Measurements from ENCODE around the gene SKP1. TPM values are rescaled to one million over a fixed set of nuclear protein-coding genes. Genes with fewer than 3 reads are reported as not detected.

Gene SKP1
- total and polyA plus RNA-seq, 9 of the 15 experiments (the other 6 are each of a cell fraction or from before 2014, with no cell fraction given), result 301 to 2,109 (median 639) TPM

DNA sequence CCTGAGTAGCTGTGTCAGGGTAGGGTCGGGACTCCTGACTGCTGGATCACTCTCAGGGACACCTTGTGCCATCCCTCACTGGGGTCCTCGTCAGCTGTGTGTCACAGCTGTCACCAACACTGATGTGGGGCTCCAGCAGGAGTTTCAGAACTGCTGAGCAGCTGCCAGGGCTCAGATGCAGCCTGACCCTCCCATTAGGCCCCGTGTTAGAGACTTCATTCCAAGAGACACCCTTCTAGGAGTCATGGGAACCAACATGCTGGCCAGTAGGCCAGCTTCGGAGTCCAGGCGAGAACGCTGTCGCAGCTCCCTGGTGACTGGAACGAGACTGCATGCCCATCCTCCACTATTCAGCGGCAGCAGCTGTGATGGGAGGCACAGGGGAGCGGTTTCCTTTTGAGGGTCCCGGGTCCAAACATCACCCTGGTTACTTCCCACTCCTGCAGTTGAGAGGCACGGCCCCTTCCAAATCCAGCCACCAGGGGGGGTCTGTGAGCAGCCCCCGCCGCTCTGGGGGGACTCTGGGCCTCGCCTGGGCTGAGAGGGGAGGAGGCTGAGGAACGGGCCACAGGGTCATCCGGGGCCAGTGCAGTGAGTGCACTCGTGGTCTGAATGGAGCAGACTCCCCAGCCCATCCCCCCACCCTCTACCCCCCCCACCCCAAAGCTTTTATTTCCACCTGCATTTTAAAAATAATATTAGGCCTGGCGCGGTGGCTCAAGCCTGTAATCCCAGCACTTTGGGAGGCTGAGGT is 74.9 kb downstream of the SKP1 start (continued):
- TF ChIP-seq, protein P1, sequence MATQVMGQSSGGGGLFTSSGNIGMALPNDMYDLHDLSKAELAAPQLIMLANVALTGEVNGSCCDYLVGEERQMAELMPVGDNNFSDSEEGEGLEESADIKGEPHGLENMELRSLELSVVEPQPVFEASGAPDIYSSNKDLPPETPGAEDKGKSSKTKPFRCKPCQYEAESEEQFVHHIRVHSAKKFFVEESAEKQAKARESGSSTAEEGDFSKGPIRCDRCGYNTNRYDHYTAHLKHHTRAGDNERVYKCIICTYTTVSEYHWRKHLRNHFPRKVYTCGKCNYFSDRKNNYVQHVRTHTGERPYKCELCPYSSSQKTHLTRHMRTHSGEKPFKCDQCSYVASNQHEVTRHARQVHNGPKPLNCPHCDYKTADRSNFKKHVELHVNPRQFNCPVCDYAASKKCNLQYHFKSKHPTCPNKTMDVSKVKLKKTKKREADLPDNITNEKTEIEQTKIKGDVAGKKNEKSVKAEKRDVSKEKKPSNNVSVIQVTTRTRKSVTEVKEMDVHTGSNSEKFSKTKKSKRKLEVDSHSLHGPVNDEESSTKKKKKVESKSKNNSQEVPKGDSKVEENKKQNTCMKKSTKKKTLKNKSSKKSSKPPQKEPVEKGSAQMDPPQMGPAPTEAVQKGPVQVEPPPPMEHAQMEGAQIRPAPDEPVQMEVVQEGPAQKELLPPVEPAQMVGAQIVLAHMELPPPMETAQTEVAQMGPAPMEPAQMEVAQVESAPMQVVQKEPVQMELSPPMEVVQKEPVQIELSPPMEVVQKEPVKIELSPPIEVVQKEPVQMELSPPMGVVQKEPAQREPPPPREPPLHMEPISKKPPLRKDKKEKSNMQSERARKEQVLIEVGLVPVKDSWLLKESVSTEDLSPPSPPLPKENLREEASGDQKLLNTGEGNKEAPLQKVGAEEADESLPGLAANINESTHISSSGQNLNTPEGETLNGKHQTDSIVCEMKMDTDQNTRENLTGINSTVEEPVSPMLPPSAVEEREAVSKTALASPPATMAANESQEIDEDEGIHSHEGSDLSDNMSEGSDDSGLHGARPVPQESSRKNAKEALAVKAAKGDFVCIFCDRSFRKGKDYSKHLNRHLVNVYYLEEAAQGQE (IDR thresholded peaks at IDR 0.05; ENCODE audit: borderline replicate concordance), result peak; percentile 59; the same call in 1 of the 2 replicates
- TF ChIP-seq, protein P1 (CRISPR knock-in tag; IDR thresholded peaks at IDR 0.05; ENCODE audit: low read depth), result no peak
- TF ChIP-seq, protein P2, sequence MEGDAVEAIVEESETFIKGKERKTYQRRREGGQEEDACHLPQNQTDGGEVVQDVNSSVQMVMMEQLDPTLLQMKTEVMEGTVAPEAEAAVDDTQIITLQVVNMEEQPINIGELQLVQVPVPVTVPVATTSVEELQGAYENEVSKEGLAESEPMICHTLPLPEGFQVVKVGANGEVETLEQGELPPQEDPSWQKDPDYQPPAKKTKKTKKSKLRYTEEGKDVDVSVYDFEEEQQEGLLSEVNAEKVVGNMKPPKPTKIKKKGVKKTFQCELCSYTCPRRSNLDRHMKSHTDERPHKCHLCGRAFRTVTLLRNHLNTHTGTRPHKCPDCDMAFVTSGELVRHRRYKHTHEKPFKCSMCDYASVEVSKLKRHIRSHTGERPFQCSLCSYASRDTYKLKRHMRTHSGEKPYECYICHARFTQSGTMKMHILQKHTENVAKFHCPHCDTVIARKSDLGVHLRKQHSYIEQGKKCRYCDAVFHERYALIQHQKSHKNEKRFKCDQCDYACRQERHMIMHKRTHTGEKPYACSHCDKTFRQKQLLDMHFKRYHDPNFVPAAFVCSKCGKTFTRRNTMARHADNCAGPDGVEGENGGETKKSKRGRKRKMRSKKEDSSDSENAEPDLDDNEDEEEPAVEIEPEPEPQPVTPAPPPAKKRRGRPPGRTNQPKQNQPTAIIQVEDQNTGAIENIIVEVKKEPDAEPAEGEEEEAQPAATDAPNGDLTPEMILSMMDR (IDR thresholded peaks at IDR 0.05 in 2 of 3, conservative IDR thresholded peaks at IDR 0.05 in 1 of 3; ENCODE audit: insufficient read depth in 2 of 3, low read depth in 1 of 3, low read length in 3 of 3), result peak; percentile 83 to 92 (median 88)
- TF ChIP-seq RAD21 (CRISPR knock-in tag; conservative IDR thresholded peaks at IDR 0.05 in 1 of 2, IDR thresholded peaks at IDR 0.05 in 1 of 2), result peak; percentile 16 to 78; a peak in 2 of 4 replicates
- 0 out of 2 replicates have a peak, but pooled peaks have one; percentile 24 for TF ChIP-seq STAG1 (CRISPR knock-in tag; IDR thresholded peaks at IDR 0.05; ENCODE audit: borderline replicate concordance)
- no peak for TF ChIP-seq POLR2B (IDR thresholded peaks at IDR 0.05; ENCODE audit: low read depth, partially characterized antibody)
- TF ChIP-seq RCOR1 (IDR thresholded peaks at IDR 0.05; ENCODE audit: borderline replicate concordance in 1 of 2, low read depth in 2 of 2, low read length in 2 of 2), result 0 out of 4 replicates have a peak, but pooled peaks of 1 of the 2 experiments have one; percentile 37
- no peak for TF ChIP-seq PHF8 (IDR thresholded peaks at IDR 0.05; ENCODE audit: borderline replicate concordance, low read length)
- TF ChIP-seq, protein P3, sequence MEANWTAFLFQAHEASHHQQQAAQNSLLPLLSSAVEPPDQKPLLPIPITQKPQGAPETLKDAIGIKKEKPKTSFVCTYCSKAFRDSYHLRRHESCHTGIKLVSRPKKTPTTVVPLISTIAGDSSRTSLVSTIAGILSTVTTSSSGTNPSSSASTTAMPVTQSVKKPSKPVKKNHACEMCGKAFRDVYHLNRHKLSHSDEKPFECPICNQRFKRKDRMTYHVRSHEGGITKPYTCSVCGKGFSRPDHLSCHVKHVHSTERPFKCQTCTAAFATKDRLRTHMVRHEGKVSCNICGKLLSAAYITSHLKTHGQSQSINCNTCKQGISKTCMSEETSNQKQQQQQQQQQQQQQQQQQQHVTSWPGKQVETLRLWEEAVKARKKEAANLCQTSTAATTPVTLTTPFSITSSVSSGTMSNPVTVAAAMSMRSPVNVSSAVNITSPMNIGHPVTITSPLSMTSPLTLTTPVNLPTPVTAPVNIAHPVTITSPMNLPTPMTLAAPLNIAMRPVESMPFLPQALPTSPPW (CRISPR knock-in tag; IDR thresholded peaks at IDR 0.05), result peak; percentile 70
- TF ChIP-seq MTA3 (IDR thresholded peaks at IDR 0.05; ENCODE audit: borderline replicate concordance), result no peak
- no peak for TF ChIP-seq DPF2 (IDR thresholded peaks at IDR 0.05)
- TF ChIP-seq, protein P4, sequence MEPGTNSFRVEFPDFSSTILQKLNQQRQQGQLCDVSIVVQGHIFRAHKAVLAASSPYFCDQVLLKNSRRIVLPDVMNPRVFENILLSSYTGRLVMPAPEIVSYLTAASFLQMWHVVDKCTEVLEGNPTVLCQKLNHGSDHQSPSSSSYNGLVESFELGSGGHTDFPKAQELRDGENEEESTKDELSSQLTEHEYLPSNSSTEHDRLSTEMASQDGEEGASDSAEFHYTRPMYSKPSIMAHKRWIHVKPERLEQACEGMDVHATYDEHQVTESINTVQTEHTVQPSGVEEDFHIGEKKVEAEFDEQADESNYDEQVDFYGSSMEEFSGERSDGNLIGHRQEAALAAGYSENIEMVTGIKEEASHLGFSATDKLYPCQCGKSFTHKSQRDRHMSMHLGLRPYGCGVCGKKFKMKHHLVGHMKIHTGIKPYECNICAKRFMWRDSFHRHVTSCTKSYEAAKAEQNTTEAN (CRISPR knock-in tag; IDR thresholded peaks at IDR 0.05), result no peak
- peak; percentile 34 for TF ChIP-seq PCBP1 (IDR thresholded peaks at IDR 0.05; ENCODE audit: low read depth, low read length, poor library complexity, severe bottlenecking)

Data from K562 (cell line).